Smooth muscle cell of the coronary artery (primary cell): ENCODE results near the gene PAPPA2. TPM values are rescaled to one million over a fixed set of nuclear protein-coding genes. Genes with fewer than 3 reads are reported as not detected.

Experiments used
- total RNA-seq: library from RNA; depleted of rRNA; stranded (reverse); fragments of >200 nt; gene quantifications from 2 replicates; pipeline ENCODE4 v1.2.3, GENCODE V29; 2014; ENCODE audit warnings: low replicate concordance

PAPPA2 gene
- total RNA-seq = 0.53 and 9.0 TPM in 2 replicates

GRCh38 chr1:176462674-176463378 lies at the start of gene PAPPA2:
TSS of gene PAPPA2 (plus strand) at chr1:176463175. CDS start at chr1:176556323, 93,148 bp downstream.

